Measurements from ENCODE around the gene TIGIT.

The TIGIT gene

DNA sequence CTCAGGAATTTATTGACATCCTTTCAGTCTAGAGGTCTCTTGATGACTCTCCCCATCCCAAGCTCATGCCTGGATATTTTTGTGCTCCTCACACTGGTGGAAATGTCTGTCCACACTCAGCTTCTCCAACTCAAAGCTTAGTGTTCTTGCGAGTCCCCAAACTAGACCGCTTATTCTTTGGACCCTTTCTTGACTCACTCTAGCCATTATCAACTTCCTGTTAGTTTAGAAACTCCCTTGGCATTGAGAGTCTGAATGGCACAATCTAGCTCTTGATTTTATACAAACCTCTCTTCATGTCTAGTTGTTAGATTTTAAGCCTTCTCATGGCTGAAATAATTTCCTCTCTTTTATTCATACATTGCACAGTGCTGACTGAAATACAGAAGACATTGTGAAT, 19.6 kb downstream of the TIGIT start:
- DNase-seq, result no peak

DNA sequence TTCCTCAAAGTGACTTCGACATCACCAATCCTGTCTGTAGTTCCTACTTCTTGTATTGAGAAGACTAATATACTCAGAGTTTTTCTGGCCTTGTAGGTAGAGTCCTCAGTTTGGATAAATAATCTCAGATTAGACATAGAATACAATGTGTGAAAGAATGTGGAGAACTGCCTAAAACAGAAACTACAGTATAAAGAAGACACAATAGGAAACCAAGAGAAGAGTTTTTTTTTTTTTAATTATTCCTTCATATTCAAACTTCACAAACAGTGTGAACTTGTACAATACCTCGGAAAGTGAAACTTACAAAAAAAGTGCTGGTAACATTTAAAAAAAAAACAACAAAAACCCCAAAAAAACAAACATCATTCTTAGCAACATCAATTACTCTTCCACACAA, 20.5 kb downstream of the TIGIT start:
- DNase-seq, result no peak

- no peak for DNase-seq
Observed at GRCh38 chr3:114318295-114318694, 24.5 kb downstream of the TIGIT start.

DNA sequence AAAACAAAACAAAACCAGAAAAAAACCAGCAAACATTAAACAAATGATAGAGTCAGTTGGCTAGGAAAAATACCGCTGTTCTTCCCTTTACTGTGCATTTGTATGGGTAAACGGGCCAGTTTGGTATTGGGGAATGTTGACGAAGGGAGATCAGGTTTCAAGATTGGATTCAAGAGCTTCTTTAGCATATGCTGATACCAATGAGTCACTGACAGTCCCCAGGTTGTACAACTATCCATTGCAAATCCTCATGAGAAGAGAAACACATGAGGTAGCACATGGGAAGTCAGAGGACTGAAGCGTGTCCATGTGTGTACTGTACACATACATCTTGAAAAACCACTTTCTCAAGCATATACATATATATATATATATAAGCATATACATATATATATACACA, 25.6 kb downstream of the TIGIT start:
- peak; percentile 19 for DNase-seq

DNA sequence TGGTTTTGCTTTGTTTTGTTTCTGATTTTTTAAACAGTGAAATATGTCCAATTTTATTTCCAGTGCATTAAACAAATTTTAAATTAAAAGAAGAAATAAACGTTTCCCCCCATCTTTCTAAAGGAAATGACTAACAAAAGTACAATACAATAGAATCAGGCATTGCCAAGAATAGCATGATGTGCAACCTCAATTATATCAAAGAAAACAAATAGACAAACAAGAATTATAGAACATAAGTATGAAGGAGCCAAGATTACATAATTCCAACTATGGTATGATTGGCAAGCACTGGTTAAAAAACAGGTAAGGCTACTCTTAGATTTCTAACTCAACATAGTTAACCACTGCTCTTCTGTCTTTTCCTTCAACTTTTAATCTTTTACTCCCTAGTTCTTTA, 26.4 kb downstream of the TIGIT start:
- no peak for DNase-seq

DNA sequence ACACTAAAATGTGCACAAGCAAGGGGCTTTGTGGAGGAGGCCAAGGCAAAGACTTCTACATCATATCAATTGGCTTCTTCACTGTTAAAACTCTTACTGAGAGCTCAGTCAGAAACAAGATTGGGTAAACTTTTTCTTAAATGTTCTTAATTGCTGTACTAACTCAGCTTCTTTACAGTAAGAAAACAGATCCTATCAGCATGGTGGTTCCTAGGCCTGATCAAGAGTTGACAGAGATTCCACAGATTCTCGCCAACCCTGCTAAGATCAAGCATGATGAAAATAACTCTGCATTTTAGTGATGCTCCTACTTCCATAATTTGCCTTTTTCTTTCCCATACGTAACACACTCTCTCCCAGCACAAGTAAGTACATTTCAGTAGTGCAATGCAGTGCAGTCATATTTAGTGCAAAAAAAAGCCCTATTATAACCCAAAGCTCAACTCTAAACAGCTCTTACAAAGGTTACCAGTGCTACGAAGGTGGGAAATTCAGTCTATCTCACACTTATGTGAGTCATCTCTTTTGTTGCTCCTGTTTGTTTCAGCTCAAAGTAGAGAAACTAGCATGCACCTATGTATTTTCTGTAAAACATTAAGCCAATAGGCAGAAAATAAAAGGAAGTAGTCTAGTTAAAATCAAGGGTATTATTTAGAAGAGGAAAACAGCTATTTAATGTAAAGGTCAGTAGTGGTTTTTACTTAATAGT, 29.9 kb downstream of the TIGIT start:
- DNase-seq, result no peak

DNA sequence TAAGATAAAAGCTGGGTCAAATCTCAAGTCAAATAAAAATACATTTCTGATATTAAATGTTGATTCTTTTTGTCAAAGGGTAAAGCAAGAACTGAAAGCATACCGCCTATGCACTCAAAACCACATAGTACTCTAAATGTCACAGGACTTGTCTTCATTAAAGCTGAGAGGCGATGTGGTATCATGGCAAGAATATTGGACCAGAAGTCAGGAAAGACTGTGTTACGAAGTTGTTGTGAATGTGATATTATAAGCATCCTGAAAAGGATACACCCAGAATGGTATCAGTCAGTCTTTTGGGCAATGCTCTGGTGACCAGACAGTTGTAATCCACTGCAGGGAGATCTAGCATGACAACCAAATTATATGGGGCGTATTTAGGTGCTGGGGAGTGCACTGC, 33.8 kb downstream of the TIGIT start:
- no peak for DNase-seq

GRCh38 chr3:114328345-114328744, 34.5 kb downstream of the TIGIT start:
- no peak for DNase-seq

GRCh38 chr3:114329823-114330222, 36.0 kb downstream of the TIGIT start:
- DNase-seq, result no peak

- DNase-seq, result no peak
Observed at GRCh38 chr3:114331007-114331406, 37.2 kb downstream of the TIGIT start.

DNA sequence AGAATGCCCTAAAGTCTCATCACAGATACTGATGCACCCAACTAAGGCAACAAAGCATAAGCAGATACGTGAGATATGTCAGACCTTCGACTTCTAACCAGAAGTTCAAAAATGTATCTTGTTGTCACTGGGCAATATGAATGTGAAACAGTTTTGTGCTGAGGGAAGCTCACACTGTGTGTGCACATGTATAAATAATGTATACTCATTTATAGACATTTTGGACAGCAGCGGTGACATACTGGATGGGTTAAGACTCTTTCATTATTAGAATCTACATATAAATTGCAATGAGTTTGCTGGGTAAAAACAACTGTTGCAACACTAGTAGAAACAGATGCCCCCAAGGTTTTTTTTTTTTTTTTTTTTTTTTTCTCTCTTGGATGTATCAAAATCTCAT, 37.9 kb downstream of the TIGIT start:
- DNase-seq, result no peak

DNA sequence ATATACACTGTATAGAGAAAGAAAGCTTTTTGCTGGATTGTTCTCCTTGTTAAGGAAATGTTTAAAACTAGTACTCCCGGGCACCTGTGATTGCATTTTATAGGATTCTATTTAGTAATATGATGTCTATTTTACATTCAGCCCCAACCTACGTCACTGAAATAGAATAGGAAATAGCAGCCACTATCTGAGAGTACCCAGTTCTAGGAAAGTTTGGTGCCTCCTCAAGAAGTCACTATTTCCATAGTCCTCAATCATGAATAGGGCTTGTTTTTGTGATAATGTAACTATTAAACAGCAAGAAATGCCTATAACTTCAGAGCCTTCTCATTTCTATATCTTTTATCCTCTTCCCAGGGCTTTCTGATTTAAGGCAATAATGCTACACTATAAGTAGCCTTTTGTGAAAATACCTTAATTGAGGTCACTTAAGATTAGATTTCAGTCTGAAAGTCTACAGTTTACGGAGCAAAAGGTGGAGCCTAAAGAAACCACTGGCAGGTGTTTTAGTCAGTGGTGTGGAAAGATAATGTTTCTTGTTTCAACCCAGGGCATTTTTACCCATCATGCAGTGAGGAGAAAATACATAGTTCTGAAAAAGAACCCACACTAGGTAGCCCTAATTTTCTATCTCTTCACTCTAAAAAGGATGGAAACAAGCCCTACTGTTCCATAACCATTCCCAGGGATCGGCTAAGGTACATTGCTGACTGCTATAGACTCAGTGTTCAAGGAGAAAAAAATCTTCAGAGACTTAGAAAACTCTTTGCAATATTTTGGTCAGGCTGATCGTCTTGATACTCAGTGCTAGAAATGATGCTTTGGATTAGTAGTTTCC, 38.7 kb downstream of the TIGIT start:
- DNase-seq, result no peak

GRCh38 chr3:114333180-114333922, 39.5 kb downstream of the TIGIT start:
- no peak for DNase-seq

DNA sequence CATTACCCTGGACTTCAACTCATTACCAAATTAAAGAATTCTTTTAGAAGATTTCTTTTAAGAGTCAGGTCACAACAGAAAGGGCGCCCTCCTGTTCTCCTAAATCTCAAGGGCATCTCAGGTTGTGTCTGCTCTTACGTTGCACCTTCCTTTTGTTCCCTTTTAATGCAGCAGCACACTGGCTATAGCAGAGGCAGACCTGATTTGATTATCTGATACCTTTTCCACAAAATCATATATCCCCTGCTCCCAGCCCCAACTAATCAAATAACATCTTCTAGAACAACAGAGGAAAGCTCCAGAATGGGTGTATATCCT, 40.1 kb downstream of the TIGIT start:
- DNase-seq, result no peak

GRCh38 chr3:114336122-114336697, 42.4 kb downstream of the TIGIT start:
- no peak for DNase-seq

DNA sequence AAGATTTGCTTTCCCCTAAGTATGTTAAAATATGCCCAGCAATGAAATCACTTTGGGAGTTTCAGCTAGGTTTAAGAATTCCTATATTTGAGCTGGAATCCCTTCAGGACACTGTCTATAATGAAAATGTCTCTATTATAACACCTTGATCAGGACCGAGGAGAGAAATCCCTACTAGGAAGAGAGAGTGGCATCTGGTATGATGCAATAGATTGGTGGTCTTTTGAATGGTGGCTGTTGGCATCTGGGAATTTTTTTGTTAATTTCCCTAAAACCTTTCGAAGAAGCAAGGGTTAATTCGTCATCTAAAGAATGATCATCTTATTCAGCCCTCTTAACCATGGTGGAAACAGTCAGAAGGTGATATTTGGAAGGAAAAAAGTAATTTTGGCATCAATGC, 43.0 kb downstream of the TIGIT start:
- no peak for DNase-seq

DNA sequence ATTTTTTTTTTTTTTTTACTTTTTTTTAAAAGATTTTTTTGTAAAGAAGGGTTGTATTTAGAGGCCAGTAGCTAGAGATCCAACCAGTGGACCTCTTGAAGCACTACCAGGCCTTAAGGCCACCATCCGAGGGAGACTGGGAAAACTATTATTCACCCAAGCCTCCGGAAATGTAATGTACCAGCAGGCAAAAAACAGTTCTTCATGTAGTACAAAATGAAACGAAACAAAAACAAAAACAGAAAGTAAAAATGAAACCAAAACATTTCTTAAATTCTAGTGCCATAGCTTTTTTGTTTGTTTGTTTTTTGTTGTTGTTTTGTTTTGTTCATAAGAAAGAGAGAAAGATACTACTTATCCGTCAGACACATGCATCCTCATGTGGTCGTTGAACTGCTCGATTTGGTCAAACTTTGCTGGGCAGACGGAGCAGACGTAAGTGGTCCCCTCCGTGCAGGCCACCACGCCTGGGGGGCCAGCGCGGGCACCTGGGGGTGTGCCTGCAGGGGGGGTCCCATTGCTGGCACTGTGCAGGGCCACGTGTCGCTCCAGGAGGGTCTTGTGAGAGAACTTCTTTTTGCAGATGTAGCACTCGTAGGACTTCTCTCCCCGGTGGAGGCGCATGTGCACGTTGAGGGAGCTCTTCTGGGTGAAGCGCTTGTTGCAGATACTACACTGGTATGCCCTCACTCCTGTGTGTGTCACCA, 45.0 kb downstream of the TIGIT start:
- DNase-seq, result no peak

DNA sequence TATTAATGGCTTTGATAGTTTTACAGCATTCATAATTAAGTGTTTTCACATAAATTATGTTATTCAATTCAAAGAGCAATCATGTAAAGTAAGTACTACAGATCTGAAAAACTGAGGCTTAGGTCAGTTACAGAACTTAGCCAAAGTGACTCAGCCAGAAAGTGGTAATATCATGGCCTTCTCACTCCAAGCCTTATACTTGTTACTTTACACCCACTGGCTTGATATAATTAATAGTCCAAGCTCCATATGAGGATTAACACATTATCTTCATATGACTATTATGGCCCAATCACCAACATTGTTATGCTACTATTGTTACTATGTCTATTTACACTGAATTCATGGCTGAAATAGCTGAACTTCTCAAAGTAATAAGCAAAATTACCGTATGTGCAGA, 50.7 kb downstream of the TIGIT start:
- no peak for DNase-seq

GRCh38 chr3:114350271-114350670, 56.4 kb downstream of the TIGIT start:
- no peak for DNase-seq

DNA sequence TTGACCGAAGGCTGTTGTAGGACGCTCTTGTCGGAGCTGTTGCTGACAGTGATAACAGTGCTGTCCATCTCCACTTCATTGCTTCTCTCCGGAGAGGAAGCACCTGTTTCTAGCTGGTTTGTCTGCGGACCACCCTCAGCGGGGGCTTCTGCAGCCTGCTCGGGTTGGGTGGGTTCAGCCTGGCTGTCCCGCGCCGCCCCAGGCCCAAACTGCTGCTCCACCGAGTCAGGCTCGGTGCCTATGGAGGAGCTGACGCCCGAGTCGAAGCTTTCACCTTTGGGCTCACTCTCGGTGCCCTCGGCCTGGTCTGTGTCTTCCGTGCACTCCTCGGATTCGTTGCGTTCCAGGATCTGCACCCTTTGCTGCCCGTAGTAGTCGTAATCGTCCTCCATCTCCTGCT, 56.9 kb downstream of the TIGIT start:
- no peak for DNase-seq

GRCh38 chr3:114351123-114351821, 57.4 kb downstream of the TIGIT start:
- no peak for DNase-seq

- DNase-seq, result no peak
Observed at GRCh38 chr3:114351822-114352145, 58.0 kb downstream of the TIGIT start.

DNA sequence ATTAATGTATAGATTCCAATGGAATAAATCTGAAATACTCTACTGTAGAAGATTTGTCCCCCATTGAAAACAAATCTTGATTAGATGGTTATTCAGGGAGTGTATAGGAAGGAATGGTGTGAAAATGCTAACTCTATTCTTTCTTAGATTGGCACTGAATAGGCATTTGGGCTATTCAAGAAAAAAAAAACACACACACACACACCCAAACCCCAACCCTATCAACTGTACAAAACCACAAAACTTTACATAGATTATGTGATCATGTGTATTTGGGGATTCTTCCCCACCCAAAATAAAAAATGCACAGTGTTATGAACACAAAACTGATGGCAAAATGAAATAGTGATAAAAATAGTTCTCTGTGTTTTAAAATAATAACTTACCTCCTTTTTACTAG, 61.8 kb downstream of the TIGIT start:
- no peak for DNase-seq

Data from NCI-H774 (cell line).